Measurements from ENCODE around the gene PLPP4.
"Not testable (repeated sequence)": the region's sequence is repeated elsewhere in the genome, so short reads cannot be mapped to it uniquely, and the experiment has no call there.

The PLPP4 gene

GRCh38 chr10:120493411-120494312 lies 36.6 kb downstream of the PLPP4 start:
- Mint-ChIP-seq H3K36me3 (no peaks in the 10 kb centered on the region), H3K27me3 (peaks cover 3% of the 10 kb centered on the region), H3K9me3 (no peaks in the 10 kb centered on the region), H3K4me1 (no peaks in the 10 kb centered on the region), H3K4me3 (no peak overlapping the region), H3K27ac (no peak overlapping the region)

- H3K27ac Mint-ChIP-seq = no peak overlapping the region
Measured at GRCh38 chr10:120494313-120494710, 37.3 kb downstream of the PLPP4 start.

DNA sequence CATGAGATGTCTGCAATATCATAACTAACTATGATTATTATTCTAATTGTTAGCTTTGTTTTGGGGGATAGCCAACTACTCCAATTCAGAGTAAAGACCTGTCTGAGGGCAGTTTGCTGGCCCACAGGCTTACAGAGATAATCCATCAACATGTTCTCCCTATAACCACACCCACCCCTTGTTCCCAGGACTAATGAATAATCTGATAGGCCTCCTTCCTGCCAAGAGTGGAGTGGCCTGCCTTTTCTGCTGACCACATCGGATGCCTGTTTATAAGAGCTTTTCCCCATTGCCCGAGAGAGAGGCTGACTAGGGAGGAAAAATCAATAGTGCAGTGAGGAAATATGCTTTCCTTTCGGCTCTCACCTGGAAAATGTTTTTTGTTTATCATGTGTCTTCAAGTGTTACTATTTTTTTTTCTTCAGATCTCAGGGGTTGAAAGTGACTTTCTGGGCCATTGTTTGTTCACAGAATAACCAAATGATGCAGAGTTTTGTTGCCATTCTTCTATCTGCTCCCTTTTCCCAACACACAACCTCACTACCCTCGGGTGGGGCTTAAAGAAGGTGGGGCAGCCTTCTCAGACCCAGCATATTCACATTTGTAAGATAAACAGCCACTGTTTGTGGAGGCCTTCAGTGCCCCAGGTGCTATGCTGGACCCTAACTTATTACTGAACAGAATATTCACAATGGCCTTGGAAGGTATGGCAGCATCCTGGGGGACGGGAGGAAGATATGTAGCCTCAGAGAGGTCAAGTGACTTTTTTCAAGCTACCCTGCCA lies 38.4 kb downstream of the PLPP4 start:
- H3K4me1 Mint-ChIP-seq = no peaks in the 10 kb centered on the region
- no peaks in the 10 kb centered on the region for H3K36me3 Mint-ChIP-seq
- no peaks in the 10 kb centered on the region for H3K9me3 Mint-ChIP-seq
- no peak overlapping the region for H3K27ac Mint-ChIP-seq
- peaks cover 5% of the 10 kb centered on the region for H3K27me3 Mint-ChIP-seq
- H3K4me3 Mint-ChIP-seq = no peak overlapping the region

More at GRCh38 chr10:120494313-120494710, 37.3 kb downstream of the PLPP4 start:
- H3K36me3 Mint-ChIP-seq = no peaks in the 10 kb centered on the region
- H3K4me1 Mint-ChIP-seq = no peaks in the 10 kb centered on the region
- H3K27me3 Mint-ChIP-seq = peaks cover 3% of the 10 kb centered on the region
- no peaks in the 10 kb centered on the region for H3K9me3 Mint-ChIP-seq
- no peak overlapping the region for H3K4me3 Mint-ChIP-seq

DNA sequence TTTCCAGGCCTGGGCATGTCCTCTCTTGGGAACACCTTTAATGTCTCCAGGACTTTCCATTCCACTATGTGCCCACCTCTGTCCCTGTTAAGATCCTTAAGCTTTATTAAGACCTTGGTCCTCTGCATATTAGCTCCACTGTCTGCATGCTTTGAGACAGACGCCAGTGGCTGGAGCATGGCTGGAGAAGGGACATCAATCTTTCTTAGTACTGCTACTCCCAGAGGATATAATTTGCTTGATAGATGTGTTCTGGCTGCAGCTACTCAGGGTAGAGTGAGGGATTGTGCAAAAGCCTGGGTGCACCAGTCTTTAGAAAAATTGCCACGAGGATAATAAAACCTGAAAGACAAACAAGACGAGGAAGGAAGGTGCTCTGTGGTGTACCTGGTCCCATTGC lies 42.9 kb downstream of the PLPP4 start:
- Mint-ChIP-seq H3K4me1 (no peaks in the 10 kb centered on the region), H3K4me3 (no peak overlapping the region), H3K27ac (no peak overlapping the region), H3K9me3 (no peaks in the 10 kb centered on the region), H3K36me3 (no peaks in the 10 kb centered on the region), H3K27me3 (peaks cover 6% of the 10 kb centered on the region)

- H3K36me3 Mint-ChIP-seq = no peaks in the 10 kb centered on the region
Measured at GRCh38 chr10:120503689-120504088, 46.7 kb downstream of the PLPP4 start.

GRCh38 chr10:120504227-120504626 lies 47.2 kb downstream of the PLPP4 start:
- H3K9me3 Mint-ChIP-seq, H3K27ac Mint-ChIP-seq, H3K36me3 Mint-ChIP-seq: not testable (repeated sequence)

More at GRCh38 chr10:120503689-120504088, 46.7 kb downstream of the PLPP4 start:
- Mint-ChIP-seq H3K4me3 (no peak overlapping the region), H3K27me3 (peaks cover 4% of the 10 kb centered on the region), H3K27ac (no peak overlapping the region), H3K9me3 (no peaks in the 10 kb centered on the region), H3K4me1 (no peaks in the 10 kb centered on the region)

GRCh38 chr10:120505056-120505455 lies 48.0 kb downstream of the PLPP4 start:
- no peaks in the 10 kb centered on the region for H3K4me1 Mint-ChIP-seq
- no peaks in the 10 kb centered on the region for H3K9me3 Mint-ChIP-seq
- H3K27me3 Mint-ChIP-seq = peaks cover 1% of the 10 kb centered on the region
- no peak overlapping the region for H3K4me3 Mint-ChIP-seq
- H3K27ac Mint-ChIP-seq = no peak overlapping the region
- H3K36me3 Mint-ChIP-seq = no peaks in the 10 kb centered on the region

More at GRCh38 chr10:120504227-120504626, 47.2 kb downstream of the PLPP4 start:
- not testable (repeated sequence) for H3K4me3 Mint-ChIP-seq, H3K4me1 Mint-ChIP-seq, H3K27me3 Mint-ChIP-seq

- H3K4me3 Mint-ChIP-seq = no peak overlapping the region
- no peaks in the 10 kb centered on the region for H3K9me3 Mint-ChIP-seq
- H3K36me3 Mint-ChIP-seq = no peaks in the 10 kb centered on the region
- no peaks in the 10 kb centered on the region for H3K4me1 Mint-ChIP-seq
- H3K27ac Mint-ChIP-seq = no peak overlapping the region
- peaks cover 1% of the 10 kb centered on the region for H3K27me3 Mint-ChIP-seq
Measured at GRCh38 chr10:120505866-120506265, 48.8 kb downstream of the PLPP4 start.

DNA sequence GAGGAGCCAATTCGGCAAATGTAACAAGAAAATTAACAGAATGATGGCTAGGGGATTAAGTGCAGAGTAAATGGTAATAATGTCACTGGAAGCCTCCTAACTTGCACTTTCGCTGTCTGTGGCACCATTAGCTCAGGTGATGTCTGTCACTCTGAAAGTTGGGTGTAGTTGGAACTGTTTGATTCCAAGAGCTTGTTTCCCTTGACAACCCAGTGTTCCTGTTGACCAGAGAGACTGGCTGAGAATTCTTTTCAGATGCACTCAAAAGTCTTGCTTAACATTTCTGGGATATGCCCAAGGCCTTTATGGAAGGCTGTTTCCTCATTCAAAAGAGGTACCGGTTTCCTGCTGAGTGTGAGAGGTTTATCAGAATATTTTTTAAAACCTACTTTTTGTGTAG lies 49.6 kb downstream of the PLPP4 start:
- Mint-ChIP-seq H3K36me3 (no peaks in the 10 kb centered on the region), H3K4me1 (no peaks in the 10 kb centered on the region), H3K9me3 (no peaks in the 10 kb centered on the region), H3K27me3 (peaks cover 1% of the 10 kb centered on the region), H3K27ac (no peak overlapping the region), H3K4me3 (no peak overlapping the region)

DNA sequence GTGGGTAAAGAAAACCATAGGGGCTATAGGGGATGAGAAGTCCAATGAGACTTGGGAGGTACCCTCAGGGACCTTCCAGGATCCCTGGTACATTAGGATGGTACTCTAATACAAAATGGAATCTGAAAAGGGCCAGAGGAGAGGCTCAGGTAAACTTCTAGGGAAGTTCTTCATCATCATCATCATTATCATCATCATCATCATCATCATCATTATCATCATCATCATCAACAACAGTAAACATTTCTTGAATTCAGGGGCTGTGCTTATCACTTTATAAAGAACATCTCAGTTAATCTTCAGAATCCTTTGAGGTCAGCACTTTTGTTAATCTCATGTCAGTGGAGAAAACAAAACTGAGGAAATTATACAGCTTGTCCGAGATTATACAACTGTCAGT lies 50.1 kb downstream of the PLPP4 start:
- H3K36me3 Mint-ChIP-seq = no peaks in the 10 kb centered on the region
- no peak overlapping the region for H3K27ac Mint-ChIP-seq
- H3K9me3 Mint-ChIP-seq = no peaks in the 10 kb centered on the region
- no peak overlapping the region for H3K4me3 Mint-ChIP-seq
- peaks cover 1% of the 10 kb centered on the region for H3K27me3 Mint-ChIP-seq
- H3K4me1 Mint-ChIP-seq = no peaks in the 10 kb centered on the region

DNA sequence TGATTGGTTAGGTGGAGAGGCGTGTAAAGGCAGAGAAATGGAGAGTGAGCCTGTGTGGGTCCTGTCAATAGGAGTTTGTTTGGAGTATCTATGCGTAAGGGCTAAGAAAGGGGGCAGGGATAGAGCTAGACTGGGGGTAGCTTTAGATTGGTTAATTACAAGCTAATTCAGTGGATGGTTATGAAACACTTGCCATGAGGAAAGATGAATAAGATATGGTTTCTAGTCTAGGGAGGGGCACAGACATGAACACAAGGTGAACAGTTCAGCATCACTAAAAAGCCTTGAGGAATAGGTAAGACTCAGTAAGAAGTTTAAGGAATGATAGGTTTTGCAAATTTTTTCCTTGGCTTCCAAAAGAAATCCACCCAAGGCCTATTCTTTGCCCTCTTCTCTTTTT lies 50.6 kb downstream of the PLPP4 start:
- H3K27ac Mint-ChIP-seq = no peak overlapping the region
- peaks cover 1% of the 10 kb centered on the region for H3K27me3 Mint-ChIP-seq
- H3K4me3 Mint-ChIP-seq = no peak overlapping the region
- no peaks in the 10 kb centered on the region for H3K4me1 Mint-ChIP-seq
- no peaks in the 10 kb centered on the region for H3K9me3 Mint-ChIP-seq
- no peaks in the 10 kb centered on the region for H3K36me3 Mint-ChIP-seq

GRCh38 chr10:120508393-120508792 lies 51.4 kb downstream of the PLPP4 start:
- no peaks in the 10 kb centered on the region for H3K36me3 Mint-ChIP-seq
- no peak overlapping the region for H3K4me3 Mint-ChIP-seq
- H3K9me3 Mint-ChIP-seq = no peaks in the 10 kb centered on the region
- H3K27ac Mint-ChIP-seq = no peak overlapping the region
- no peaks in the 10 kb centered on the region for H3K4me1 Mint-ChIP-seq
- no peaks in the 10 kb centered on the region for H3K27me3 Mint-ChIP-seq

DNA sequence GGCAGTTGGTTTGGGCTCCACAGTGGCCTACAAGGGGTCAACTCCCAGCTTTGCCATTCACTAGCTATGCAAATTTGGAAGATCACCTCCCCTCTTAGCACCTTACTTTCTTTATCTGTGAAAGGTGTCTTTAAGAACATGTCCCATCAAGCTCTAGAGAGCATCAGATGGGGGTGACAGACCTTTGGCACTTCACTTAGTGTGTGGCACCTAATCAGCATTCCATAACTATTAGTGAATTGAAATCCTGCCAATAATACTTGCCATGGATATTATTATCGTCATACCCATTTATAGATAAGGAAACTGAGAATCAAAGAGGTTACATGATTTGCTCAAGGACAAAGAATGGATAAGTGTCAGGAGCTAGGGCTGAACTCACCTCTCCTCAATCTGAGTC lies 51.9 kb downstream of the PLPP4 start:
- H3K36me3 Mint-ChIP-seq = no peaks in the 10 kb centered on the region
- H3K27ac Mint-ChIP-seq = no peak overlapping the region
- no peaks in the 10 kb centered on the region for H3K9me3 Mint-ChIP-seq
- H3K4me1 Mint-ChIP-seq = no peaks in the 10 kb centered on the region
- H3K4me3 Mint-ChIP-seq = no peak overlapping the region
- H3K27me3 Mint-ChIP-seq = no peaks in the 10 kb centered on the region

DNA sequence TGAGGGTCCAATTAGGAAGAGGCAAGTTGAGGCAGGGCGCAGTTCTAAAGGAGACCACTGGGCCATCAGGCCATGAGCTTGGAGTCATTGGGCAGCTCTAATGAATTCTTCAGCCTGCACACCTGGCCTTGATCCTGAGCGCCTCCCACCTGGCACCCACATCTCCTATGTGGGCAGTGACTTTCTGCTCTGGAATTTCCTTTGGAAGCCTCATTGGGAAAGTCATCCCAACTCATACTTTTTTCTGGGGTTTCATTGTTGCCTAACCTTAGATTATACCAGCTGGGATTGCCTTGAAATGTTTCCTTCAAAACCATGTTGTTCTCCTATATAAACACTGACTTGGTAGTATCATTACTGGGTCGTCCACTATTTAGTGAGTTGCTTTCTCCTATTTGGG lies 54.1 kb downstream of the PLPP4 start:
- no peak overlapping the region for H3K27ac Mint-ChIP-seq
- H3K9me3 Mint-ChIP-seq = no peaks in the 10 kb centered on the region
- no peak overlapping the region for H3K4me3 Mint-ChIP-seq
- H3K36me3 Mint-ChIP-seq = no peaks in the 10 kb centered on the region
- no peaks in the 10 kb centered on the region for H3K4me1 Mint-ChIP-seq
- H3K27me3 Mint-ChIP-seq = peaks cover 1% of the 10 kb centered on the region

DNA sequence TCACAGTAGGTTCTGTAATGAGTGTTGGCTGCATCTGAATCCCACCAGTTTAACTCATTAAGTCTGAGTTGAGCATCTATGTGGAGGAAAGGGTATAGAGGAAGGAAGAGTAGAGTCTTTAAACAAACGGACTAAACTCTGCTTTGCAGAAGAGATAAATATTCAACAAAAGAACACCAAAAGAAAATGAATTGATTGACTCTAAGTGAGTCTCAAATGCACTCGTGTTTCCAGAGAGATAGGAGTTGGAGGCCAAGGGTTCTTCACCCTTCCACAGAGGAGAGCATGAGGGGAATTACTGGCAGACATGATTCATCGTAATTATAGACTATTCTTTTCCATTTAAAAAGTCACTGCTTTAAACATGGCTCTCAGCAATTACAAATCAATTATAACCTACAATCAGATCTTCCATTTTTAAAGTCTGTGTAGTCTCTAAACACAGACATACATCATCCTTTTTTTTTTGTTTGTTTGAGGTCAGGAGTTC lies 56.3 kb downstream of the PLPP4 start:
- Mint-ChIP-seq H3K9me3 (no peaks in the 10 kb centered on the region), H3K36me3 (no peaks in the 10 kb centered on the region), H3K4me1 (no peaks in the 10 kb centered on the region), H3K4me3 (no peak overlapping the region), H3K27ac (no peak overlapping the region), H3K27me3 (peaks cover 1% of the 10 kb centered on the region)

DNA sequence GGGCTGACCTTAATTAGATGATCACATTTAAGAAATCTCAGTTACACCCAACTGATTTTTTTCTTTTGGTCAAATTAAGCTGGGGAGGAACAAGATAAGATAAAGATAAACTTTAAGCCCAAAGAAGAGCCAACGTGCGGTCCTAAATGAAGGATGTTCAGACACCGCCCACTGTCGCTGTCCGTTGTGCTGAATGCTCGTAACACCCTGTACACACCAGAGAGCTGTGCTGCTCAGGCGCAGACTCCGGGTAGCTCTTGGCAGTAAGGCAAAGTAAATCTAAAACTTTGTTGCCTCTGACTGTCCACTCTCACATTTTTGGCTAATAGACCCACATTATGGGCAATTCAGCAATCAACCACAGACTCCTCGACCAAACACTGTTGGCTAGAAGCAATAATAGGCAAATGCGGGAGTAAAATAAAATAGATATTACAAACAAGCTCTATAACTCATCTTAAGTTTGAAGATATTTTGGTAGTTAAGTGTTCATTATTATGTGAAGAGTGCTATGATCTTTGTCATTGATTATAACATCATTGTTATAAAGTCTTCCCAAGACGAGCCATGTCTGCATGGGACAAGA lies 57.1 kb downstream of the PLPP4 start:
- H3K4me3 Mint-ChIP-seq = no peak overlapping the region
- no peaks in the 10 kb centered on the region for H3K36me3 Mint-ChIP-seq
- no peaks in the 10 kb centered on the region for H3K9me3 Mint-ChIP-seq
- no peaks in the 10 kb centered on the region for H3K4me1 Mint-ChIP-seq
- H3K27ac Mint-ChIP-seq = peak overlapping the region; percentile 12
- peaks cover 1% of the 10 kb centered on the region for H3K27me3 Mint-ChIP-seq
